Stimulated activated CD4-positive, alpha-beta T cell treated with anti-CD3 and anti-CD28 coated beads, TNF-alpha, amount 100 ng/mL, for 48 hours (primary cell): ENCODE results near the gene PELI3.
"Not testable (repeated sequence)": the region's sequence is repeated elsewhere in the genome, so short reads cannot be mapped to it uniquely, and the experiment has no call there.

Experiments
- DNase-seq, 3 donors: peaks; one replicate each; pipeline ENCODE4 v3.0.0-alpha.2; 2020; ENCODE audit warnings: low read depth in 3 of 3

PELI3 gene

GRCh38 chr11:66466225-66467033 lies at the start of gene PELI3:
PELI3 (plus strand) TSS chr11:66466905; CDS start chr11:66468129, 1,224 bp downstream.
- DNase-seq, result peak; percentile 87 to 95 (median 93)

GRCh38 chr11:66417000-66417399 lies 49.7 kb upstream of the PELI3 start:
- DNase-seq, result peak in 2 of 3 donors; percentile 21 to 47

DNA sequence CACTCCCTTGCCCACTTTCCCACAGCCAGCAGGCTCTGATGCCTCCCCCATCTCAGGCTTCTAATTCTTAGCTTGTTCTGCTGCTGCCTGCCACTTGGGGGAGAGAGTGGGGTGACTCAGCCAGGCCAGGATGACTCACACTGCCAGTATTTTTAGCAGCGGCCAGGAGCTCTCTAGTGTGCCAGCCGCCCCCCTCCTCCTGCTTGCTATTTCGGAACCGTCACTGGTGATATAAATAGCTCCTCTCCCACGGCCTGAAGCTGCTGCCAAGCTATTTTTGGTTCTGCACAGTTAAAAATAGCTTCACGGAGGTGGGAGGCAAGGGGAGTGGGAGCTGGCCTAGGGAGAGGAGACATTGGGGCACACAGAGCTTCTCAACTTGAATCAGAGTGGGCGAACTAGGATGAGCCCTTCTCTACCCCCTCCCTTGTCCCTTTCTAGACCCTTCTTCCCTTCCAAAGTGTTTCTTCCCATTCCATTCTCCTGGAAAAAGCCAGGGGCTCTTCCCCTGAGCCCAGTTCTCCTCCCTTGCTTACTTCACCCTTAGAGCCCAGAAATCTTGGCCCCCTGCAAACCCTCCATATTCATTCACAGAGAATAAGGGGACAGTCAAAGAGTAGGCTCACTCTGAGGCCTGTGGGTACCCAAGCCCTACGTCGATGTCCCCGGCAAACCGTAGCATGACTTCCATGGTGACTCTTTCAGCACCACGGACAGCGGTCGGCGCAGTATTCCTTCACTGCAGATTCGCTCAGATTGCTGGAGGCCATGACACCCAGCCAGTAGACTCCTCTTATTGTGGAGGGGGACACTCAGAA lies 48.3 kb upstream of the PELI3 start:
- peak; percentile 54 to 78 (median 68) for DNase-seq

DNA sequence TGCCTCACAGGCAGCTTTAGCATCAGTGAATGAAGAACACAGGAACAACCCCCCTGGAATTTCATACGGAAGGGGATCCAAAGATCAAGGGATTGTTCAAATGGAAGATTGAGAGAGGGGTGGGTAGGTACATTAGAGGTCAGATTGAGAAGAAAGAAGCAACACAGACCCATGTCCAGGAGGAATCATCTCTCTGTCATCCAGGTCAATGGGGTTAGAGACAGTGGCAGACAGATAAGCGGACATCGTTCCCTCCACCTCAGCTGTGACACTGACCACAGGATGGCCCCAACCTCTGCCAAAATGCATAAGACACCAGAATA lies 47.8 kb upstream of the PELI3 start:
- DNase-seq, result no peak

DNA sequence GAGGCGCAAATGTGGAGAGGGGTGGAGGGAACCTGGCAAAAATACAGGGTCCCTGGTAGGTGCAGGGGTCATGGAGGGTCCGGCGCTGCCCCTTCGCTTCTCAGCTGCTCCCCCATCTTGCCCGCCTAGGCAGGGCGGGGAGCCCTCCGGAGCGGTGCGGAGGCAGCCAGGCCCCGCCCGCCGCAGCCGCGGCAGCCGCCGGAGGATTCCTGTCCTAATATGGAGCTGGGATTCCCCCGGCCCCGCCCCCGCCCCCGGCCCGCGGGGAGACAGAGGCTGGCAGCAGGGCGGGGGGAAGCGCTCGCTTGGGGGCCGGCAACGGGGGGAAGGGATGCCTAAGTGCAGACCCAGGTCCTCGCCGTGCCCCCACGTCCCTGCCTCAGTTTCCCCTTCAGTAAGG lies 46.9 kb upstream of the PELI3 start:
- DNase-seq, result no peak

DNA sequence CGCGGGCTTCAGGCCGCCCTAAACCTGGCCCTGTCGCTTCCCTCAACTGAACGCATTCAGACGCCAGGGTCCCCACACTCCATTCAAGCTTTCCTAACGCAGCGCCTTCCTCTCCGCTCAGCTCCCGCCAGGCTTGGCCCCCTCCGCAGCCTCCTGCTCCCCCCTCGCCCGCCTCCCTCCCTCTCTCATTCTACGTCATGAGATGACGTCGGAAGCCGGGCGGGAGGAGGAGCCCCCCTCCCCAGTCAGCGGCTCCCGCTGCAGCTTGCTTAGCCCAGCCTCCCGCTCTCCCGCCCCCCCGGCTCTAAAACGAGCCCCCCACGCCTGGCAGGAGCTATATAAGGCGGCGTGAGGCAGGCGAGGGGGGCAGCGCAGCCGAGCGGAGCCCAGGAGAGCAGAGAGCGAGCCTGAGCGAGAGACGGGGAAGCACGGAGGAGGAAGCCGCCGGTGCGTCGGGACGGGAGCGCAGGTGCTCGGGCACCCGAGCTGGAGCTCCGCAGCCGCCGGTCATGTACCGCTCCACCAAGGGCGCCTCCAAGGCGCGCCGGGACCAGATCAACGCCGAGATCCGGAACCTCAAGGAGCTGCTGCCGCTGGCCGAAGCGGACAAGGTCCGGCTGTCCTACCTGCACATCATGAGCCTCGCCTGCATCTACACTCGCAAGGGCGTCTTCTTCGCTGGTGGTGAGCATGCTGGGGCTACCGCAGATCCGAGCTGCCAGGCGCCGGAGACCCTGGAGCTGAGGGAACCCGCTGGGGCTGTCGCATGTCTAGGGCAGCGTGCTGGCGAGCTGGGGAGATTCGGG lies 45.8 kb upstream of the PELI3 start, which contains the start of gene NPAS4:
Gene NPAS4 (plus strand): TSS at position 365 of the 806 bp plus-strand sequence. CDS start 145 bp downstream, at position 510.
- DNase-seq, result no peak

DNA sequence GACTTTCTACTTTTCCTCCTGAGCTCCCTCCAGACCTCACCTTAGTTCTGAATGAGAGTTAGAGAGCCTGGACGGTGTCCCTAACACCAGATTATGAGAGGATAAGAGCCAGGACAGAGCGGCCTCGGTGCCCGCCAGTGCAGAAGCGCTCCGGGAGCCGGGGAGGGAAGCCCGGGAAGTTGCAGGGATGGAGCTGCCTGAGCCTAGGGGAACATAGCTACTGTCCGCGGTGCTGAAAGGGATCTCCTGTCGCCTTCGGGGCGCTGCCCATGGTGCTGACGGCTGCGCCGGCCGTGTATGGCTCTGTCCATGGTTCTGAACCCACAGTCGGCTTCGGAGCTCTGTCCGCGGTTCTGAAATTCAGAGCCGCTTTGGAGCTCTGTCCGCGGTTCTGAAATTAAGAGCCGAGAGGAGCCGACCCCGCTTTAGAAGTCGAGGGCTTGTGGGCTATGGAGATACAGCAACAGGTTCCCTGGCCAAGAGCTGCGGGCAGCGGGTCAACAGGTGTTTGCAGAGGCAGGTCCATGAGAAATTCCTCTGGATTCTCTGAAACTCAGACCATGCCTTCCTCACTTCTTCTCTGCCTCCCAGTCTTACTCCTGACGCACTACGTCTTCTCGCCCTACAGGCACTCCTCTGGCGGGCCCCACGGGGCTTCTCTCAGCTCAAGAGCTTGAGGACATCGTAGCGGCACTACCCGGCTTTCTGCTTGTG lies 45.1 kb upstream of the PELI3 start:
- DNase-seq, result peak; percentile 74 to 86 (median 81)

DNA sequence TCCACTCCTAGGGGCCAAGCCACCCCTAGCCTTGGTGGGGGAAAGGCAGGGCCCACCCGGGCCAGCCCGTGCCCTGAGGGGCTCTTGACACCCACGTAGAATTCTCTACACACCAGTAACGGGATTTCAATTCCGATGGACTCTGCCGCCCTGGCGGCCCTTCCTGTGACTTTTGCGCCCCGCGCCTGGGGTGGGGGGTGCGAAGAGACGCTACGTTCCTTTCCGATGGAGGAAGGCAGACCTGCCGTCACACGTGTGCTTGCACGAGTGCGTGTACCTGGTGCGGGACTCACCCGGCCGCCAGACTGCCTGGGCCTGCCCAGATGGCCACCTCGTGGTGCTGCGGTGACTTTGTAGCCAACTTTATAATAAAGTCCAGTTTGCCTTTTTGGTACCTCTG lies 40.4 kb upstream of the PELI3 start:
- no peak for DNase-seq

- DNase-seq, result no peak
These were observed 37.8 kb upstream of the PELI3 start for GRCh38 chr11:66428933-66429332.

DNA sequence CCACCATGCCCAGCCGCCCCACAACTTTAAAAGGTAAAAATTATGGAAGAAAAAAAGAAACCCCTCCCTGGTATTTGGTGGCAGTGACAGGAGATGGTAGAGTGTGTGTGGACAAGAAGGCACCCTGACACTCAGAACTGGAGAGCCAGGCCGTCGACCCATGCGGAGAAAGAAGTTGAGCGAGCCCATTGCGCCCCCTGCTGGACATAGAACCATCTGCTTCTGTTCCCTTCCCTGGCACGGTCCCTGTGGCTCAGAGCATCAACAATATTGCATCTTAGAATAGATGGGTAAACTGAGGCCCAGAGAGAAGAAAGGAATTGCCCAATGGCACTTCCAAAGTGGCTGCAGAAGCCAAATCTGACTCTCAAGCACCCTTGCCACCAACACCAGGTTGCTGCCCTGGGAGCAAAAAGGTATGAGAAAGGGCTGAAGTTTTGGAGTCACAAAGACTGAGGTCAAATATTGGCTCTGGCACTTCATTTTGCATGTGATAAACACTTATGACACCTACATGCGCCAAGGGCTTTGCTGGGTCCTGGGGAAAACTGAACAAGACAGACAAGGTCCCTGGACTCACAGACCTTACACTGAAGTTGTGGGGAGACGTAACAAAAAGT lies 36.6 kb upstream of the PELI3 start:
- DNase-seq, result peak; percentile 58 to 76 (median 76)

DNA sequence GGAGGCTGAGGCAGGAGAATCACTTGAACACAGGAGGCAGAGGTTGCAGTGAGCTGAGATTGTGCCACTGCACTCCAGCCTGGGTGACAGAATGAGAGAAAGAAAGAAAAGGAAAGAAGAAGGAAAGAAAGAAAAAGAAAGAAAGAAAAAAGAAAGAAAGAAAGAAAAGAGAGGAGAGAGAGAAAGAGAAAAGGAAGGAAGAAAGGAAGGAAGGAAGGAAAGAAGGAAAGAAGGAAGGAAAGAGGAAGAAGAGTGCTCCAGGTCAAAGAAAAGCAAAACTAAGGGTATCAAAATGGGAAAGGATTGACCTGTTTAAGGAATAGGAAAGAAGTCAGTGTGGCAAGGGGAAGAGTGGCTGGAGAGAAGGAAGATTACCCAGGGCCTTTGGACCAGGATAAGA lies 35.4 kb upstream of the PELI3 start:
- DNase-seq, result not testable (repeated sequence)

GRCh38 chr11:66431871-66432329 lies 34.8 kb upstream of the PELI3 start:
- DNase-seq, result not testable (repeated sequence)

DNA sequence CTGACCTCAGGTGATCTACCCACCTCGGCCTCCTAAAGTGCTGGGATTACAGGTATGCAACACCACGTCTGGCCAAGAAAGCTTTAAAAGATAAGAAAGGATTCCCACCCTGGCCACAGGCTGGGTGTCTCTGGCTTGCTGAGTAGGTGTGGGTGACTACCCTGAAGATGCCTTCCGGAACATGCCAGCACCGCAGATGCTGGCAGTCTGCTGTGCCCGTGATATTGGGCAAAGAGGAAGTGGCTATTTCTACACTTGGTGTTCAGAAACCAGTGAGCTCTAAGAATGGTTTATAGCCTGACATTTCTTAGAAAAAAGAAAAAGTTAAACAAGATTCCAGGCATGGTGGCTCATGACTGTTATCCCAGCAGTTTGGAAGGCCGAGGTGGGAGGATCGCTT lies 34.1 kb upstream of the PELI3 start:
- no peak for DNase-seq

DNA sequence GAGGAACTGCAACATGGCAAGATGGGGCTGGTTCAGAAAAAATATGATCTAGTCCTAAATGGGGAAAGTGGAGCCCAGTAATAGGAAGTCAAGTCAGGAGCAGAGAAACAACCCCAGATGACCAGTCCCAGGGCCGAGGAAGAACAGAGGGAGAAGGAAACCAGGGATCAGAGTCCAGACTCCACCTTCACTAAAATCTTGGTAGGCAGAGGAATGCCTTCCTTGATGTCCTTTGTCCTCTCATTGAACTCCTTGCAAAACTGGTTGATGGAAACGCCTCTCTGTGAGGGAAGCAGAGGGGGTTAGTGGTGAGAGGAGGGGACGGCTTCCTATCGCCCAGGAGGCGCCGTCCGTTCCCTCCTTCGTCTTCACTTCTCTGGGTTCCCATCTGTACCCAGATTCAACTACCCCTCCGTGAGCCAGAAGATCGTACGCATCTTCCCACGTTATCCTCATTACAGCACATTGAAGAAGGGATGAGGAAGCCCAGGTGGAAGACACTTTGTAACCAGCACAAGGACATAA lies 28.7 kb upstream of the PELI3 start:
- no peak for DNase-seq

- DNase-seq, result peak; percentile 77 to 89 (median 78)
These were observed 27.9 kb upstream of the PELI3 start, which contains the start of gene MRPL11 for GRCh38 chr11:66438504-66439466. MRPL11 (minus strand) TSS chr11:66438848; CDS start chr11:66438754, 94 bp downstream.

DNA sequence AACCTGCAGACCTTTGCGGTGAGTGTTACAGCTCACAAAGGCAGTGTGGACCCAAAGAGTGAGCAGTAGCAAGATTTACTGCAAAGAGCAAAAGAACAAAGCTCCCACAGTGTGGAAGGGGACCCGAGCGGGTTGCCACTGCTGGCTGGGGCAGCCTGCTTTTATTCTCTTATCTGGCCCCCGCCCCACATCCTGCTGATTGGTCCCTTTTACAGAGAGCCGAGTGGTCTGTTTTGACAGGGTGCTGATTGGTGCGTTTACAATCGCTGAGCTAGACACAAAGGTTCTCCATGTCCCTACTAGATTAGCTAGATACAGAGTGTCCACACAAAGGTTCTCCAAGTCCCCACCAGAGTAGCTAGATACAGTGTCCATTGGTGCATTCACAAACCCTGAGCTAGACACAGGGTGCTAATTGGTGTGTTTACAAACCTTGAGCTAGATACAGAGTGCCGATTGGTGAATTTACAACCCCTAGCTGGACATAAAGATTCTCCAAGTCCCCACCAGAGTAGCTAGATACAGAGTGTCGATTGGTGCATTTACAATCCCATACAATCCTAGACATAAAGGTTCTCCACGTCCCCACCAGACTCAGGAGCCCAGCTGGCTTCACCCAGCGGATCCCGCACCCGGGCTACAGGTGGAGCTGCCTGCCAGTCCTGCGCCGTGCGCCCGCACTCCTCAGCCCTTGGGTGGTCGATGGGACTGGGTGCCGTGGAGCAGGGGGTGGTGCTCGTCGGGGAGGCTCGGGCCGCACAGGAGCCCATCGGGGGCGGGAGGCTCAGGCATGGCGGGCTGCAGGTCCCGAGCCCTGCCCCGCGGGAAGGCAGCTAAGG lies 26.4 kb upstream of the PELI3 start:
- not testable (repeated sequence) for DNase-seq

- not testable (repeated sequence) for DNase-seq
These were observed 25.8 kb upstream of the PELI3 start for GRCh38 chr11:66440940-66441282.

DNA sequence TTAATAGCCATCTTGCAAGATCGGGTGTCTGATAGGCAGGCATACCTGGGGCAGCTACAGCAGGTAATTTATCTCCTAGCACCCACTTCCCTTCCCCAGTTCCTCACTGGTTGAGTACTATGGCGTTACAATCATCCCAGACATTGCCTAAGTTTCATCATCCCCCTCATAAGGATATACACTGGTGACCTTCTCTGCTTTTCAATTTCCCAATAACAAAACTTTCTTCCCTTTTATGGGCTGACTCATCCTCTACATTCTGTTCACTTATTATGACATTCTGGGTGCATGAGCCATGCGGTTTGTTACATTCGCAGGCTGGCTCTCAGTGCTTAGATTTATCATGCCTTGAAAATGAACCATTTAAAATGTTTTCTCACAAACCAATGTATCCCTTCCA lies 23.1 kb upstream of the PELI3 start:
- DNase-seq, result no peak
